Measurements from ENCODE around the gene SLC7A7.
"Not testable (repeated sequence)": the region's sequence is repeated elsewhere in the genome, so short reads cannot be mapped to it uniquely, and the experiment has no call there.

The SLC7A7 gene

GRCh38 chr14:22821193-22822015 lies 6.2 kb upstream of the SLC7A7 start:
- DNase-seq (ENCODE audit: low spot score) = peak; percentile 81

GRCh38 chr14:22820731-22821130 lies 5.5 kb upstream of the SLC7A7 start:
- peak; percentile 71 for DNase-seq (ENCODE audit: low spot score)

DNA sequence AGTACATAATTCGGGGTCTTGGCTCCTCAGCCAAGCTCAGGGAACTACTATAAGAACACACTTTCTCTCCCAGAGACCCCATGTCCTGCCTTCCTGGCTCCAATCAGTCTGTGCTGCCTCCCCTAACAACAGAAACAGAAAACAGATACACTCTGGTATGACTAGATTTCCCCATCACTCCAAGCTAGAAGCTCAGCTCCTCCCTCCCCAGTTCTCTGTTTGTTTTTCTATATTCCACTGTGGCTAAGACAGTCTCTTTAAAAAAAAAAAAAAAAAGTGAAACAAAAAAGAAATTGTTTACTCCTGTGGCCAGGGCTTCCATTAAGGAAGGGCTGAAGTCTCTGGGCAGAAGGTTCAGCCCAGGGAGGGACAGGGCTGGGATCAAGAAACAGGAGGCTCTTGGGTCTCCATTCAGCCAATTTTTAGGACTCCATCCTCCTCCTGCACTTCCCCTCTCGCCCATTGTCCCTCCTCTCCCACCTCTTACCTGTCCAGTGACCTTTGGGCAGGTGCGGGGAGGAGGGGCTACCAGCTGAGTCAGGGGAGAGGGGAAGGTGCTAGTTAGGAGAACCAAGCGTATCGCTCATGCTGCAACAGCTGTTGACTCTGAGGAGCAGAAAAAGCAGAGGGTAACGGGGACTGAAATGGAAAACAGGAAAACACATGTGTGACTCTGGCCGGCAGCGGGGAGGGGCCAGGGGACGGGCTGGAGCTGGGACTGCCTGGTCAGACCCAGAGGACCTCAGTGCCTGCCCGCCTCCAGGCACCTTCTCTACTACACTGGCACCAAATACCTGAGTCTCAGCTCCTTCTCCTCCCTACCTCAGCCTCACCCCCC lies 4.1 kb upstream of the SLC7A7 start:
- peak; percentile 57 for DNase-seq (ENCODE audit: low spot score)

- DNase-seq (ENCODE audit: low spot score) = no peak
Measured at GRCh38 chr14:22814373-22814772, 862 bp downstream of the SLC7A7 start.

DNA sequence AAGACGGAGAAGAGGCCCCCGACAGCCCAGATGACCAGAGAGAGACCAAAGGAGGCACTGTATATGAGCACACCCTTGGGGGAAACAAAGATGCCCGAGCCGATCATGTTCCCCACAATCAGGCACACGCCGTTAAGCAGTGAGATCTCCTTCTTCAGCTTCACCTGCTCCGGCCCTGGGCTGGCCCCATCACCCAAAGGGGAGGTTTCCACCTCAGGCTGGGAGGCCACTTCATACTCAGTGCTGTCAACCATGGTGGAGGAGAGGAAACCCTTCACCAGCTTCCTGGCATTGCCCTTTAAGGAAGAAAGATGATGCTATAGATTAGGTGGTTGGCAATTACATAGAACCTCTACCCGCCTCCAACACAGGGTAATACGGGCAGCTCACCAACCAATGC lies 2.1 kb downstream of the SLC7A7 start:
- DNase-seq (ENCODE audit: low spot score) = peak; percentile 13

DNA sequence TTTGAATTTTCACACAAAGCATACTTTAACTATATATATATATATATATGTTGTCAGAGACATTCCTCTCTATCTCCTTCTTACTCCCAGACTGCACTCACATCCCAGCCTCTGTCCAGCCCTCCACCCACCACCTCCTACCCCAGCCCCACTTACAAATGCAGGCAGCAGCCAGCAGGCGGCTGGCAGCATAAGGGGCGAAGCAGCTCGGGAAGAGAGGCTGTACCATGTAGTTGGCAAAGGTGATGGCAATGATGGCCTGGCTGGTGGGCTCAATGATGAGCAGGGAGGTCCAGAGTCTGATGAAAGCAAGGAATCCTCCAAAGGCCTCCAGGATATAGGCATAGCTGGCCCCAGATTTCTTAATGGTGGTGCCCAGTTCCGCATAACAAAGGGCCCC lies 2.5 kb downstream of the SLC7A7 start:
- DNase-seq (ENCODE audit: low spot score) = peak; percentile 29

GRCh38 chr14:22811722-22812121 lies 3.5 kb downstream of the SLC7A7 start:
- DNase-seq (ENCODE audit: low spot score) = no peak

DNA sequence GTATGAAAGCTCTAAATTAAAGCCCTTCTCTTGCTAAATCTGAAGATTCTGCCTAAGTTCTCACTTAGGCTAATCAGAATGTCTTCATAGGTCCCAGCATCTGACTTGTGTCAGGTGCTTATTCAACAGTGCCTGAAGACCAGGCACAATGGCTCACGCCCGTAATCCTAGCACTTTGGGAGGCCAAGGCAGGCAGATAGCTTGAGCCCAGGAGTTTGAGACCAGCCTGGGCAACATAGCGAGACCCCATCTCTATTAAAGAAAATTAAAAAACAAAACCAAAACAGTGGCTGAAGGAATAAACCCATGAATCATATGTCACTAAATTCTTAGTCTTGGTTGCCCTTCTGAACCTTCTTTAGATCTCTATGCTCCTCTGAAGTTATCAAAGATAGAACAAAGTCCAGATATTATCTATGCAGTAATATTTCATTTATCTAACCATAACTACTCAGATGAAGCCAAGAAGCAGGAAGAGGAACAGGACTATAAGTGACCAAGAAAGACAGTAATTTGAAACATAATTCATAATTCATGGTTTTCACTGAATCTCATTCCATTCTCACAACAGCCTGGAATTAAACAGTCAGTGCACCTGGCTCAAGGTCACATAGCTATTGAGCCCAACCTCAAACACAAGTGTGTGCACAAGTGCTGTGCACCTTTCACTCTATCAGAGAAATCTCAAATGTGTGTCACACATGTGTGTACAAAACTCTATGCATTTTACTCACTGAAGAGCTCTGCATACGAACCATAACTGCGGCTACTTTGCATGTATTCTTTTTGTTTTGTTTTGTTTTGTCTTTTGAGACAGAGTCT lies 6.6 kb downstream of the SLC7A7 start:
- DNase-seq (ENCODE audit: low spot score) = no peak

GRCh38 chr14:22807432-22808087 lies 7.7 kb downstream of the SLC7A7 start:
- DNase-seq (ENCODE audit: low spot score) = no peak

- not testable (repeated sequence) for DNase-seq (ENCODE audit: low spot score)
Measured at GRCh38 chr14:22805235-22805634, 10.0 kb downstream of the SLC7A7 start.

GRCh38 chr14:22803687-22803974 lies 11.6 kb downstream of the SLC7A7 start:
- DNase-seq (ENCODE audit: low spot score) = no peak

DNA sequence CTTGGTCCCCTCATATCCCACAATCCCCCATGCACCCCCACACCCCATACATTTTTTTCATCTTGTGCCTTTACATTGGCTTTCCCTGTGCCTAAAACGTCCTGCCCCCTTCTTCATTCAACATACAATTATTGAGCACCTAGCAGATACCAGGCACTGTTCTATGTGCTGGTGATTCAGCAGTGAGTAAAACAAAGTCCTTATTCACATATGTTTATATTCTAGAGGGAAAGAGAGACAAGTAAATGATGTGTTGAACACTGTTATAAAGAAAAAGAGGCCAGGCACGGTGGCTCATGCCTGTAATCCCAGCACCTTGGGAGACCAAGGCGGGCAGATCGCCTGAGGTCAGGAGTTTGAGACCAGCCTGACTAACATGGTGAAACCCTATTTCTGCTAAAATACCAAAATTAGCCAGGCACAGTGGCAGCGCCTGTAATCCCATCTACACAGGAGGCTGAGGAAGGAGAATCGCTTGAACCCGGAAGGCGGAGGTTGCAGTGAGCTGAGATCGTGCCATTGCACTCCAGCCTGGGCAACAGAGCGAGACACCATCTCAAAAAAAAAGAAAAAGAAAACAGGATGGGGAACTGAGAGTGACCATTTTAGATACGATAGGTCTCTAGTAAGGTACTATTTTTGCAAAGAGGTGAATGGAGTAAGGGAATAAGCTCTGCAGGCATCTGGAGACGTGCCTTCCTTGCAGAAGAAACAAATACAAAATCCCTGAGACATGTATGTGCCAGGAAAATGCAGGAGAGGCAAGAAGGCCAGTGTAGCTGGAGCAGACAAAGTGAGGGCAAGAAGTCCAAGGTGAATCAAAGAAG lies 12.2 kb downstream of the SLC7A7 start:
- DNase-seq (ENCODE audit: low spot score) = no peak

GRCh38 chr14:22801716-22802115 lies 13.5 kb downstream of the SLC7A7 start:
- DNase-seq (ENCODE audit: low spot score) = no peak

- DNase-seq (ENCODE audit: low spot score) = no peak
Measured at GRCh38 chr14:22800346-22800745, 14.9 kb downstream of the SLC7A7 start.

DNA sequence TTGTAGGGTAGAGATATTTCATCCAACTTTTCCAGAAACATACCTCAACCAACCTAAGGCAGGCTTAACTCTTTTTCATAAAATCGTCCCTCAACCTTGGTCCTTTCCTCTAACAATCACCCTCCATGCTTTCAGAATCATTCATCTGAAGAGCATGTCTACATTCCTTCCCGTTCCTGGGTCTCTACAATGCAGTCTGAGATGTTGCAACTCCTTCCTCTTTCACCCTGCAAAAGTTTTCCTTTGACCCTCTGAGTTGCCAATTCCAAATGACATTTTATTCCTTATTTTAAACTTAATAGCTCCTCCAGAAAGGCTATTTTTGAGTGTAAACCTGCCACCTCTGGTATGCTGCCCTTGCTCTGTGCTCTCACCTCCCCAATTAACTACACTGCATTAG lies 16.7 kb downstream of the SLC7A7 start:
- no peak for DNase-seq (ENCODE audit: low spot score)

GRCh38 chr14:22797017-22797917 lies 18.0 kb downstream of the SLC7A7 start:
- DNase-seq (ENCODE audit: low spot score) = peak; percentile 83

- DNase-seq (ENCODE audit: low spot score) = no peak
Measured at GRCh38 chr14:22796087-22796707, 19.0 kb downstream of the SLC7A7 start.

- peak; percentile 70 for DNase-seq (ENCODE audit: low spot score)
Measured at GRCh38 chr14:22794551-22794951, 20.7 kb downstream of the SLC7A7 start.

DNA sequence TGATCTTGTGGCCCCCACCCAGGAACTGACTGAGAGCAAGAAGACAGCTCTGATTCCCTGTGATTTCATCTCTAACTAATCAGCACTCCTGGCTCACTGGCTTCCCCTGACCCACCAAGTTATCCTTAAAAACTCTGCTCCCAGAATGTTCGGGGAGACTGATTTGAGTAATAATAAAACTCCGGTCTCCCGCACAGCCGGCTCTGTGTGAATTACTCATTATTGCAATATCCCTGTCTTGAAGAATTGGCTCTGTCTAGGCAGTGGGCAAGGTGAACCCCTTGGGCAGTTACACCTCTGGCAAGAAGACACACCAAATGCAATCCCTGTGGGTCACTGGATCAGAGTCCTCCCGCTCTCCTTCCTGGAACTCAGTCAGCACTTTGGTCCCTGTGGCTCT lies 21.3 kb downstream of the SLC7A7 start:
- DNase-seq (ENCODE audit: low spot score) = peak; percentile 73

DNA sequence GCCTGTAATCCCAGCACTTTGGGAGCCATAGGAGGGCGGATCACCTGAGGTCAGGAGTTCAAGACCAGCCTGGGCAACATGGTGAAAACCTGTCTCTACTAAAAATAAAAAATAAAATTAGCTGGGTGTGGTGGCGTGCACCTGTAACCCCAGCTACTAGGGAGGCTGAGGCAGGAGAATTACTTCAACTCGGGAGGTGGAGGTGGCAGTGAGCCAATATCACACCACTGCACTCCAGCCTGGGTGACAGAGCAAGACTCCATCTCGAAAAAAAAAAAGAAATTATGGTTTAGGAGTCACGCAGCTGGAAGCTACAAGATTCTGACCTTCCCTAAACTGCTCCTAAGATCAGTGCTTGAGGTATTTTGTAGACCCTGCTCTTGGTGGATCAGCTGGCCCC lies 21.7 kb downstream of the SLC7A7 start:
- DNase-seq (ENCODE audit: low spot score) = not testable (repeated sequence)

Data from kidney tubule cell (primary cell).